SK-N-MC (cell line): ENCODE data around the gene NHS.

Experiments used
- EZH2 ChIP-seq: fragments of 200-600 bp; sonication (generic); IDR thresholded peaks from one replicate; pipeline ENCODE4 v1.6.1; 2017; ENCODE audit warnings: antibody characterized with exemption
- FOXP2 ChIP-seq: optimal IDR thresholded peaks from 2 replicates; pipeline ENCODE3; 2011; ENCODE audit warnings: mild to moderate bottlenecking, moderate library complexity; ENCODE audit not compliant: insufficient read depth; ENCODE audit errors: extremely low read length, control extremely low read depth
- POLR2AphosphoS5 ChIP-seq: IDR thresholded peaks from 2 replicates; pipeline ENCODE4 v1.6.1; 2012; ENCODE audit warnings: mild to moderate bottlenecking, low read depth, low read length, borderline replicate concordance

DNA sequence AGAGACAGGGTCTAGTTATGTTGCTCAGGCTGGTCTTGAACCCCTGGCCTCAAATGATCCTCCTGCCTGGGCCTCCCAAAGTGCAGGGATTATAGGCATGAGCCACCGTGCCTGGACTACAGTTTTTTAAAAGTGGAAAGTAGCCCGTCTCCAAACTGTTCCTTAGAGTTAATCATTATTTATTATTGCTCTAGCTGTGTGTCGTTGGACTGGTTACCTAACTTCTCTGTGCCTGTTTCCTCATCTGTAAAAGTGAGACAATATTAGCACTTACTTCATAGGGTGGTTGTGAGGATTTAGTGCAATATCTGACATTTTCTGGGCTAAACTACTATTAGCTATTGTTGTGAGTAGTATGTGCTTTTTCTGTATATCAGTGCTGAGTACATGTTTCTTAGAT, 210.0 kb downstream of the NHS start:
- TF ChIP-seq EZH2 = no peak
- no peak for TF ChIP-seq POLR2AphosphoS5
- no peak for TF ChIP-seq FOXP2
